Tibial artery (tissue), 4 donors: Measurements from ENCODE around the gene PFDN4.

Source experiments
- DNase-seq, 2 donors: peaks; one replicate each; pipeline ENCODE4 v3.0.0-alpha.2; 2019
- H3K27ac ChIP-seq, 2 donors: fragments of 200-600 bp; sonication (generic) in 1 of 2; 1 replicate in 1 of 2; 2 replicates in 1 of 2; pipeline ENCODE4 v1.5.1; 2018 to 2019; ENCODE audit warnings: mild to moderate bottlenecking in 1 of 2
- H3K27me3 ChIP-seq, 2 donors: fragments of 200-600 bp; sonication (generic) in 1 of 2; one replicate each; pipeline versions ENCODE4 v1.5.1 to v1.6.0; 2016 to 2019
- H3K36me3 ChIP-seq, 3 donors: fragments of 200-600 bp; sonication (generic) in 2 of 3; one replicate each; pipeline ENCODE4 v1.5.1; 2016 to 2019; ENCODE audit warnings: mild to moderate bottlenecking in 2 of 3
- H3K4me1 ChIP-seq, 4 donors: fragments of 200-600 bp; sonication (generic) in 2 of 4; 1 replicate in 3 of 4; 2 replicates in 1 of 4; pipeline ENCODE4 v1.5.1; 2016 to 2019
- H3K4me3 ChIP-seq, 2 donors: fragments of 200-600 bp; sonication (generic) in 1 of 2; 1 replicate in 1 of 2; 2 replicates in 1 of 2; pipeline ENCODE4 v1.5.1; 2018 to 2019; ENCODE audit warnings: mild to moderate bottlenecking in 2 of 2
- H3K9me3 ChIP-seq, 3 donors: fragments of 200-600 bp; sonication (generic) in 1 of 3; one replicate each; pipeline ENCODE4 v1.5.1; 2016 to 2019
- CTCF ChIP-seq, 2 experiments: fragments of 200-600 bp in 1 of 2; fragments of 450-650 bp in 1 of 2; IDR thresholded peaks; one replicate each; pipeline ENCODE4 v1.5.1; 2017 to 2019; ENCODE audit warnings: antibody characterized with exemption in 2 of 2, mild to moderate bottlenecking in 1 of 2, moderate library complexity in 1 of 2
- intact Hi-C: fragments of 100-400 bp; cut with DNase I; formaldehyde crosslinking; loops from one replicate; pipeline ENCODE4 v1.15.0; 2023; ENCODE audit warnings: low total_unique reads

PFDN4 gene

GRCh38 chr20:54205450-54205849 is 2.4 kb upstream of the PFDN4 start:
- TF ChIP-seq CTCF (IDR thresholded peaks at IDR 0.05), result no peak
- Histone ChIP-seq H3K27me3 (no peaks in the 10 kb centered on the region), H3K36me3 (no peaks in the 10 kb centered on the region), H3K27ac (no peak overlapping the region), H3K9me3 (no peaks in the 10 kb centered on the region), H3K4me3 (no peak overlapping the region), H3K4me1 (peaks cover 0 to 17% (median 10%) of the 10 kb centered on the region in 4 donors)
- intact Hi-C loops, result loop anchor here (10.0 kb wide), 2 partner anchors 531 to 631 kb away; no protein-coding TSS in a partner anchor
- no peak for DNase-seq

- H3K4me3 ChIP-seq, result peak overlapping the region; percentile 79 to 98
- no peak for DNase-seq
- intact Hi-C loops, result loop anchor here (10.0 kb wide), 2 partner anchors 532 to 632 kb away; no protein-coding TSS in a partner anchor
Observed at GRCh38 chr20:54207053-54207742, 689 bp upstream of the PFDN4 start.

GRCh38 chr20:54208548-54209176 is 775 bp downstream of the PFDN4 start:
- Histone ChIP-seq H3K27ac (peak overlapping the region; percentile 91 to 92), H3K4me3 (peak overlapping the region; percentile 79 to 98), H3K27me3 (no peaks in the 10 kb centered on the region), H3K36me3 (no peaks in the 10 kb centered on the region), H3K9me3 (no peaks in the 10 kb centered on the region), H3K4me1 (peaks cover 0 to 36% (median 17%) of the 10 kb centered on the region in 4 donors)
- intact Hi-C loops, result loop anchor here (10.0 kb wide), 2 partner anchors 534 to 634 kb away; no protein-coding TSS in a partner anchor
- DNase-seq, result no peak
- no peak for TF ChIP-seq CTCF (IDR thresholded peaks at IDR 0.05)

More at GRCh38 chr20:54207053-54207742, 689 bp upstream of the PFDN4 start:
- Histone ChIP-seq H3K4me1 (peaks cover 0 to 23% (median 14%) of the 10 kb centered on the region in 4 donors), H3K27ac (peak overlapping the region; percentile 91 to 92), H3K36me3 (no peaks in the 10 kb centered on the region), H3K9me3 (no peaks in the 10 kb centered on the region), H3K27me3 (no peaks in the 10 kb centered on the region)
- no peak for TF ChIP-seq CTCF (IDR thresholded peaks at IDR 0.05)

- intact Hi-C loops, result loop anchor here (10.0 kb wide), 2 partner anchors 535 to 635 kb away; no protein-coding TSS in a partner anchor
- TF ChIP-seq CTCF (IDR thresholded peaks at IDR 0.05), result no peak
- DNase-seq, result no peak
- H3K9me3 ChIP-seq, result no peaks in the 10 kb centered on the region
- H3K27me3 ChIP-seq, result no peaks in the 10 kb centered on the region
- H3K36me3 ChIP-seq, result peaks cover 0 to under 1% (median under 1%) of the 10 kb centered on the region in 3 donors
- H3K4me1 ChIP-seq, result peaks cover 0 to 36% (median 17%) of the 10 kb centered on the region in 4 donors
- H3K27ac ChIP-seq, result peak overlapping the region in 1 of 2 donors; percentile 92
- H3K4me3 ChIP-seq, result peak overlapping the region; percentile 79 to 98
Observed at GRCh38 chr20:54209216-54209813, 1.4 kb downstream of the PFDN4 start.

- H3K27me3 ChIP-seq, result no peaks in the 10 kb centered on the region
- peaks cover 0 to 36% (median 17%) of the 10 kb centered on the region in 4 donors for H3K4me1 ChIP-seq
- DNase-seq, result no peak
- intact Hi-C loops, result no loop called here
- no peak for TF ChIP-seq CTCF (IDR thresholded peaks at IDR 0.05)
- H3K4me3 ChIP-seq, result no peak overlapping the region
- no peaks in the 10 kb centered on the region for H3K9me3 ChIP-seq
- H3K36me3 ChIP-seq, result peaks cover 9 to 15% (median 11%) of the 10 kb centered on the region in 3 donors
- no peak overlapping the region for H3K27ac ChIP-seq
Observed at GRCh38 chr20:54212226-54212625, 4.3 kb downstream of the PFDN4 start.
